DOHH2 (cell line): ENCODE results near the gene RCVRN.

Experiments used
- H3F3A ChIP-seq: fragments of 200-600 bp; sonication (generic), shearing (Covaris generic); 2 replicates; pipeline ENCODE4 v1.6.0; 2016; ENCODE audit warnings: antibody characterized with exemption, mild to moderate bottlenecking; ENCODE audit not compliant: control insufficient read depth, insufficient read depth
- H3K27ac ChIP-seq: fragments of 200-600 bp; sonication (generic); 2 replicates; pipeline ENCODE4 v1.5.1; 2014; ENCODE audit warnings: low read depth, mild to moderate bottlenecking, low read length, moderate library complexity
- H3K27me3 ChIP-seq: fragments of 200-600 bp; sonication (generic); 2 replicates; pipeline ENCODE4 v1.6.1; 2014; ENCODE audit warnings: mild to moderate bottlenecking, low read length, mixed read lengths; ENCODE audit not compliant: control insufficient read depth
- H3K36me3 ChIP-seq: fragments of 200-600 bp; sonication (generic); 2 replicates; pipeline ENCODE4 v1.6.1; 2014; ENCODE audit warnings: mild to moderate bottlenecking, low read length, moderate library complexity, mixed read lengths; ENCODE audit not compliant: control insufficient read depth
- H3K4me1 ChIP-seq: fragments of 200-600 bp; sonication (generic); 2 replicates; pipeline ENCODE4 v1.6.1; 2014; ENCODE audit warnings: mild to moderate bottlenecking, low read length, mixed read lengths; ENCODE audit not compliant: control insufficient read depth
- H3K4me2 ChIP-seq: fragments of 200-600 bp; sonication (generic); 2 replicates; pipeline ENCODE4 v1.6.0; 2014; ENCODE audit warnings: mild to moderate bottlenecking, low read length, moderate library complexity
- H3K4me3 ChIP-seq: fragments of 200-600 bp; sonication (generic); 2 replicates; pipeline ENCODE4 v1.5.1; 2014; ENCODE audit warnings: mild to moderate bottlenecking, low read length, mixed read lengths
- H3K79me2 ChIP-seq: fragments of 200-600 bp; sonication (generic); 2 replicates; pipeline ENCODE4 v1.6.1; 2014; ENCODE audit warnings: mild to moderate bottlenecking, low read length, mixed read lengths; ENCODE audit not compliant: control insufficient read depth
- H3K9me2 ChIP-seq: fragments of 200-600 bp; sonication (generic); replicated peaks from 2 replicates; pipeline ENCODE4 v1.6.1; 2014; ENCODE audit warnings: mild to moderate bottlenecking, low read length, mixed read lengths; ENCODE audit not compliant: control insufficient read depth
- H3K9me3 ChIP-seq: fragments of 200-600 bp; sonication (generic); 2 replicates; pipeline ENCODE4 v1.6.1; 2014; ENCODE audit warnings: antibody characterized with exemption, low read length, mixed read lengths; ENCODE audit not compliant: control insufficient read depth, insufficient read depth
- H4K20me1 ChIP-seq: fragments of 200-600 bp; sonication (generic); 2 replicates; pipeline ENCODE4 v1.6.0; 2014; ENCODE audit warnings: low read depth, mild to moderate bottlenecking, antibody characterized with exemption, low read length, moderate library complexity; ENCODE audit not compliant: control insufficient read depth, insufficient read depth
- CTCF ChIP-seq: fragments of 200-600 bp; sonication (generic); IDR thresholded peaks from one replicate; pipeline ENCODE4 v1.5.1; 2014; ENCODE audit warnings: antibody characterized with exemption, mild to moderate bottlenecking, low read depth, low read length; ENCODE audit not compliant: poor library complexity, severe bottlenecking
- EZH2phosphoT487 ChIP-seq: fragments of 200-600 bp; sonication (generic); IDR thresholded peaks from 2 replicates; pipeline ENCODE4 v1.6.1; 2017; ENCODE audit warnings: borderline replicate concordance, mild to moderate bottlenecking, antibody characterized with exemption, low read length, moderate library complexity, mixed read lengths

Gene RCVRN

GRCh38 chr17:9907883-9908648 is 3.0 kb upstream of the RCVRN start:
- Histone ChIP-seq H4K20me1 (no peaks in the 10 kb centered on the region), H3K79me2 (no peaks in the 10 kb centered on the region), H3K4me2 (no peak overlapping the region), H3K27ac (no peak overlapping the region), H3K9me2 (no peaks in the 10 kb centered on the region), H3K36me3 (no peaks in the 10 kb centered on the region), H3K9me3 (no peaks in the 10 kb centered on the region), H3K4me3 (no peak overlapping the region), H3K27me3 (no peaks in the 10 kb centered on the region), H3K4me1 (no peaks in the 10 kb centered on the region), H3F3A (no peaks in the 10 kb centered on the region)
- TF ChIP-seq CTCF = no peak
- TF ChIP-seq EZH2phosphoT487 = no peak

DNA sequence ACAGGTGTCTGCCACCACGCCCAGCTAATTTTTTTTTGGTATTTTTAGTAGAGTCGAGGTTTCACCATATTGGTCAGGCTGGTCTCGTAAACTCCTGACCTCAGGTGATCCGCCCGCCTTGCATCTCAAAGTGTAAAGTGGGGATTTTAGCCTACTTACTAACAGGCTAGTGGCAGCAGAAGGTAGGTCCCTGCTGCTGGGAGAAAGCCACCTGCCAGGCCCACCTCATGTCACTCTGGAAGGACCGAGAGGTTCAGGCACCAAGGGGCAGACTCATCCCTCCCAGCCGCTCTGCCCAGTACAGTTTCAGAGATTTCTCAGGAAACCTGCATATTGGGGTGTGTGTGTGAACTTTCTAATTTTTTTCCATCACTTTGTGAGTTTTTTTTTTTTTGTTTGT is 2.1 kb upstream of the RCVRN start:
- H3K79me2 ChIP-seq = no peaks in the 10 kb centered on the region
- no peak overlapping the region for H3K4me2 ChIP-seq
- no peaks in the 10 kb centered on the region for H3K9me2 ChIP-seq
- H4K20me1 ChIP-seq = no peaks in the 10 kb centered on the region
- no peaks in the 10 kb centered on the region for H3K36me3 ChIP-seq
- H3K27ac ChIP-seq = no peak overlapping the region
- H3K4me1 ChIP-seq = no peaks in the 10 kb centered on the region
- H3K9me3 ChIP-seq = no peaks in the 10 kb centered on the region
- H3F3A ChIP-seq = no peaks in the 10 kb centered on the region
- no peaks in the 10 kb centered on the region for H3K27me3 ChIP-seq
- TF ChIP-seq EZH2phosphoT487 (no peak), CTCF (no peak)
- no peak overlapping the region for H3K4me3 ChIP-seq

- H3K79me2 ChIP-seq = no peaks in the 10 kb centered on the region
- H3K27ac ChIP-seq = no peak overlapping the region
- TF ChIP-seq CTCF (no peak), EZH2phosphoT487 (no peak)
- H3F3A ChIP-seq = no peaks in the 10 kb centered on the region
- H3K27me3 ChIP-seq = no peaks in the 10 kb centered on the region
- no peak overlapping the region for H3K4me2 ChIP-seq
- no peak overlapping the region for H3K4me3 ChIP-seq
- H3K9me3 ChIP-seq = no peaks in the 10 kb centered on the region
- no peaks in the 10 kb centered on the region for H3K4me1 ChIP-seq
- H4K20me1 ChIP-seq = no peaks in the 10 kb centered on the region
- H3K9me2 ChIP-seq = no peaks in the 10 kb centered on the region
- no peaks in the 10 kb centered on the region for H3K36me3 ChIP-seq
Observed at GRCh38 chr17:9906616-9907015, 1.5 kb upstream of the RCVRN start.
